ENCODE measurements around the gene SLC5A10. TPM values are rescaled to one million over a fixed set of nuclear protein-coding genes. Genes with fewer than 3 reads are reported as not detected.
A peak's percentile ranks its signal among the peaks of the same experiment; 100 is the strongest.

The SLC5A10 gene
- total RNA-seq, 4 donors from 2014 or later: not detected

DNA sequence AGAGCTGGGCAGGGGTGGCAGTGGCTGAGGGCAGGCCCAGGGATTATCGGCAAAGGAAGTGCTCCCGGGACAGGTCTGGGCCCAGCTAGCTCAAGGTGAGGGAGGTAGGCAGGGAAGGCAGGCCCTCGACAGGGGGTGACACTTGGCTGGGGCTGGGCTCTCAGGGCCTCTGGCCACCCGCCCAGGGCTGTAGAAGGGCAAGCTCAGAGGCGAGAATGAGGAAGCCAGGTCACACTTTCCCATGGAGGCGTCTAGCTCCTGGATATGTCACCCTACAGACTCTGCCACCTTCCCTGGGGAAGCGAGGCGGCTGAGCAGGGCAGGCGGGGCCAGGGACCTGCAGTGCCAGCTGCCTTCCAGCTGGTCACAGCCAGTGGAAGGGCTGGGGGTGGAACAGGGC is 33.5 kb downstream of the SLC5A10 start:
- TF ChIP-seq, protein P1, sequence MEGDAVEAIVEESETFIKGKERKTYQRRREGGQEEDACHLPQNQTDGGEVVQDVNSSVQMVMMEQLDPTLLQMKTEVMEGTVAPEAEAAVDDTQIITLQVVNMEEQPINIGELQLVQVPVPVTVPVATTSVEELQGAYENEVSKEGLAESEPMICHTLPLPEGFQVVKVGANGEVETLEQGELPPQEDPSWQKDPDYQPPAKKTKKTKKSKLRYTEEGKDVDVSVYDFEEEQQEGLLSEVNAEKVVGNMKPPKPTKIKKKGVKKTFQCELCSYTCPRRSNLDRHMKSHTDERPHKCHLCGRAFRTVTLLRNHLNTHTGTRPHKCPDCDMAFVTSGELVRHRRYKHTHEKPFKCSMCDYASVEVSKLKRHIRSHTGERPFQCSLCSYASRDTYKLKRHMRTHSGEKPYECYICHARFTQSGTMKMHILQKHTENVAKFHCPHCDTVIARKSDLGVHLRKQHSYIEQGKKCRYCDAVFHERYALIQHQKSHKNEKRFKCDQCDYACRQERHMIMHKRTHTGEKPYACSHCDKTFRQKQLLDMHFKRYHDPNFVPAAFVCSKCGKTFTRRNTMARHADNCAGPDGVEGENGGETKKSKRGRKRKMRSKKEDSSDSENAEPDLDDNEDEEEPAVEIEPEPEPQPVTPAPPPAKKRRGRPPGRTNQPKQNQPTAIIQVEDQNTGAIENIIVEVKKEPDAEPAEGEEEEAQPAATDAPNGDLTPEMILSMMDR (IDR thresholded peaks at IDR 0.05): no peak
- no peak for TF ChIP-seq POLR2A (IDR thresholded peaks at IDR 0.05)
- no peak overlapping the region for H3K27ac ChIP-seq
- H3K4me1 ChIP-seq: peaks cover 0 to 54% (median 7%) of the 10 kb centered on the region in 4 donors
- H3K27me3 ChIP-seq: no peaks in the 10 kb centered on the region
- H3K36me3 ChIP-seq: peaks cover 0 to 28% (median 0%) of the 10 kb centered on the region in 3 donors
- no peak overlapping the region for H3K4me3 ChIP-seq
- no peak for DNase-seq
- no peaks in the 10 kb centered on the region for H3K9me3 ChIP-seq

DNA sequence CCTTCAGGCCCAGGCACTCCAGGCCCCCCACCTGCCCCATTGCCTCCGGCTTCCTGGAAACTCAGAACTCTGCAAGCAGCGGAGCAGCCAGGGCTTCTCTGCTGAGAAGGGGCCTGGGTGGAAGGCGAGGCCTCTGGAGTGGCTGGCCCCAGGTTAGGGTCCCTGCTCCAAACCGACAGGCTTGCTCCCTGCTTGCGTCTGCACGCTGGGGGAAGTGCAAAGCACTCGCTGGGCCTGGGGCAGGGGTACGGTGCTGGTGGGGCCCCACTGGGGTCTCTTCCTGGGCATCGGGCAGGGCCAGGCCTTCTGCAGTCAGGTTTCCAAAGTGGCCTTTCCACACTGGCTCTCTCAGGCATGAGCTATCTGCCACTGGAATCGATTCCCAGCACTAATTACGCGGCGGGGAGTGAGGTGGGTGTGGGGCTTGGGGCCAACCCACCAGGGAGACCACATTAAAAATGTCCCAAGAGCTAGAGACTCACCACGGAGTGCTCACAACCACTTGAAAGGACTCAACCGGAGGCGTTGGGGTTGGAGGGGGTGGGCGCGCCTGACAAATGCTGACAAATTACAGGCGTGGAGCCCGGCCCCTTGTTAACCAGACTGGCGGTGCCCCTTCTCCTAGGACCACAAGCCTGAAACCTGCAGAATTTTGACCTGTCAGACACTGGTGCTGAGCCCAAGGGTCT is 34.7 kb downstream of the SLC5A10 start:
- no peak for DNase-seq
- peaks cover 0 to 28% (median 0%) of the 10 kb centered on the region in 3 donors for H3K36me3 ChIP-seq

GRCh38 chr17:18987230-18987610 is 35.3 kb downstream of the SLC5A10 start:
- TF ChIP-seq POLR2A (IDR thresholded peaks at IDR 0.05): no peak
- TF ChIP-seq, protein P1 (IDR thresholded peaks at IDR 0.05): no peak
- Histone ChIP-seq H3K9me3 (no peaks in the 10 kb centered on the region), H3K27me3 (no peaks in the 10 kb centered on the region), H3K4me1 (peaks cover under 1 to 36% (median 8%) of the 10 kb centered on the region in 4 donors), H3K27ac (no peak overlapping the region), H3K36me3 (peaks cover 0 to 28% (median 0%) of the 10 kb centered on the region in 3 donors), H3K4me3 (no peak overlapping the region)
- no peak for DNase-seq

More for the DNA sequence above, 34.7 kb downstream of the SLC5A10 start:
- TF ChIP-seq, protein P1 (IDR thresholded peaks at IDR 0.05): no peak
- peaks cover 0 to 42% (median 7%) of the 10 kb centered on the region in 4 donors for H3K4me1 ChIP-seq
- no peak overlapping the region for H3K27ac ChIP-seq
- no peaks in the 10 kb centered on the region for H3K27me3 ChIP-seq
- H3K9me3 ChIP-seq: no peaks in the 10 kb centered on the region
- no peak overlapping the region for H3K4me3 ChIP-seq

DNA sequence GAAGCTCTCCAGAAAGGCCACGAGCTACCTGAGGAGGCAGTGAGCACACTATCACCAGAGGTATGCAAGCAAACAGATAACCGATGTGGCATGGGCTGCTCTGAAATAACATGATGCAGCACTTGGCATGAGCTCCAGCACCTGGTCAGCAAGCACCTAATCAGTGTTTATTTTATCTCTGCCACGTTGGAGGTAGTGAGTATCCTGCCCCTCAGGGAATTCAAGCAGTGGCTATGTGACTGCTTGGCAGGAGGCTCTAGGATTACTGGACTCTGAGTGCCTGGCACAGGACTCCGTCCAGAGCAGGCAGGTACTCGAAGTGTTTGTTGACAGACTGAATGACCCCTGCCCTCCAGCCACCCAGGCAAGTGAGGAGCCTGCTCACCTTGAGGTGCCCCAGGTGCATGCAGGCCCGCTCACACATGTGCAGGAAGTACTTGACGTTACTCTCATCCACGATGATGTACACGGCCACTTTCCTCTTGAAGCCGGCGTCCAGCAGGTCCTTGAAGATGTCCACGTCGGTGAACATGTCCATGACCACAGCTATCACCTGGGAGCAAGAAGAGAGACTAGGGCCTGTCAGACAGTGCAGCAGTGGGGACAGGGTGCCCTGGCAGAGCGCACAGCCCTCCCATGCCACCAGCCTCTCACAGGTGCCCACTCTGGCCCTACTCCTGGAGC is 36.0 kb downstream of the SLC5A10 start:
- Histone ChIP-seq H3K9me3 (no peaks in the 10 kb centered on the region), H3K36me3 (peaks cover 0 to 28% (median 0%) of the 10 kb centered on the region in 3 donors), H3K4me3 (no peak overlapping the region), H3K27ac (peak overlapping the region in 2 of 4 donors; percentile 43 to 92), H3K4me1 (peaks cover 5 to 28% (median 9%) of the 10 kb centered on the region in 4 donors), H3K27me3 (no peaks in the 10 kb centered on the region)
- no peak for DNase-seq
- TF ChIP-seq POLR2A (IDR thresholded peaks at IDR 0.05): no peak
- TF ChIP-seq, protein P1 (IDR thresholded peaks at IDR 0.05): no peak

- no peak for TF ChIP-seq POLR2A (IDR thresholded peaks at IDR 0.05)
- TF ChIP-seq, protein P1 (IDR thresholded peaks at IDR 0.05): peak in 1 of 6 experiments; percentile 1
- peak overlapping the region in 3 of 4 donors; percentile 43 to 92 (median 81) for H3K27ac ChIP-seq
- no peaks in the 10 kb centered on the region for H3K9me3 ChIP-seq
- H3K4me3 ChIP-seq: no peak overlapping the region
- peaks cover 0 to 32% (median 0%) of the 10 kb centered on the region in 3 donors for H3K36me3 ChIP-seq
- peaks cover 10 to 28% (median 12%) of the 10 kb centered on the region in 4 donors for H3K4me1 ChIP-seq
- no peaks in the 10 kb centered on the region for H3K27me3 ChIP-seq
- DNase-seq: peak in 2 of 3 donors; percentile 90 to 92
Measured at GRCh38 chr17:18988546-18989173, 36.7 kb downstream of the SLC5A10 start.

All from Peyer's patch (tissue), 4 donors.